Hypothalamus (tissue), 51 donors: ENCODE data around the gene SPTBN4.
"Not testable (repeated sequence)": the region's sequence is repeated elsewhere in the genome, so short reads cannot be mapped to it uniquely, and the experiment has no call there.

Experiments used
- DNase-seq, 51 donors: peaks; one replicate each; lab custom pipeline; 2025; lab: John Stamatoyannopoulos, UW

The SPTBN4 gene

DNA sequence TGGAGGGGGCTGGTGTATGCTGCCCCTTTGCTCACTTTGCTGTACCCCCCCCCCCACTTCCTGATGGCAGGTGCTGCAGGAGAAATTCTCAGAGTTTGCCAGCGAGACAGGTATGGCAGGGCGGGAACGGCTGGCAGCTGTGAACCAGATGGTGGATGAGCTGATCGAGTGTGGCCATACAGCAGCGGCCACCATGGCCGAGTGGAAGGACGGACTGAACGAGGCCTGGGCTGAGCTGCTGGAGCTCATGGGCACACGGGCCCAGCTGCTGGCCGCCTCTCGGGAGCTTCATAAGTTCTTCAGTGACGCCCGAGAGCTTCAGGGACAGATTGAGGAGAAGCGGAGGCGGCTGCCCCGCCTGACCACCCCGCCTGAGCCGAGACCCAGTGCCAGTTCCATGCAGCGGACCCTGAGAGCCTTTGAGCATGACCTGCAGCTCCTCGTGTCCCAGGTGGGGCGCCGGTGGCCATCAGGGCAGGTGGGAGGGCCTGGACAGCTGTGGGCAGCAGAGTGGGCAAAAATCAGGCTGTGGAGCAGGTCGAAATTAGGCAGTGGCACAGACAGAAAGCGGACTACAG lies 90.2 kb downstream of the SPTBN4 start:
- DNase-seq: no peak

DNA sequence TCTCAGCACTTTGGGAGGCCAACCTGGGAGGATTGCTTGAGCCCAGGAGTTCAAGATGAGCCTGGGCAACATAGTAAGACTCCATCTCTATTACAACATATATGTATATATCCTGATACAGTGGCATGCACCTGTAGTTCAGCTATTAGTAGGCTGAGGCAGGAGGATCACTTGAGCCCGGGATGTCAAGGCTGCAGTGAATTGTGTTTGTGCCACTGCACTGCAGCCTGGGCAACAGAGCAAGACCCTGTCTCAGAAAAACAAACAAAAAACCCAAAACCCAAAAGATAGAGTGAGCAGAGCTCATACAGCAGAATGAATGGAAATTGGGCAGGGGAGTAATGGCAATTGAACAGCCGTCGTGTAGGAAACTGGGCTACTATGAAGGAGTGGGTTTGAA lies 92.6 kb downstream of the SPTBN4 start:
- DNase-seq: no peak

DNA sequence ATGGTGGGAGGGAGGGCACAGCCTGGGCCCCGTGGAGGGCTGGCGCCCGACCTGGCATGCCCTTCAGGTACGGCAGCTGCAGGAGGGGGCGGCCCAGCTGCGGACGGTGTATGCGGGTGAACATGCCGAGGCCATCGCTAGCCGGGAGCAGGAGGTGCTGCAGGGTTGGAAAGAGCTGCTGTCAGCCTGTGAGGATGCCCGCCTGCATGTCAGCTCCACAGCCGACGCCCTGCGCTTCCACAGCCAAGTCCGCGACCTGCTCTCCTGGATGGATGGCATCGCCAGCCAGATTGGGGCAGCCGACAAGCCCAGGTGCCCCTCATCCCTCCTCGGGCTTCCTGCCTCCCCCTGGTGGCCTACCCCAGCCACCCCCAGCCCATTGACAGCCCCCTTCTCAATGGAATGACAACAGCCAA lies 93.3 kb downstream of the SPTBN4 start:
- DNase-seq: no peak

DNA sequence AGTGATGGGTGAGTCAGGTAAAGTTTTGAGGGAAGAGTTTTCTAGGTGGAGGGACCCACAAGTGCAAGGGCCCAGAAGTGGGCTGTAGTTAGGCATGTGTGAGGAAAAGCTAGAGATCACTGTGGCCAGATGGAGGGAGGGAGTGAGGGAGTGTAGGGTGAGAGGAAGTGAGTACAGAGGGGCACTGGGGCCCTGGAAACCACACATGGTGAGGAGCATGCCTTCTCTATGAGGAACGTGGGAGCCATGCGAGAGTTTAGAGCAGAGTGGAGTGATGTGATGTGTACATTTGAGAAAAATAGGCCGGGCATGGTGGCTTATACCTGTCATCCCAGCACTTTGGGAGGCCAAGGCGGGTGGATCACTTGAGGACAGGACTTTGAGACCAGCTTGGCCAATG lies 95.1 kb downstream of the SPTBN4 start:
- DNase-seq: no peak

DNA sequence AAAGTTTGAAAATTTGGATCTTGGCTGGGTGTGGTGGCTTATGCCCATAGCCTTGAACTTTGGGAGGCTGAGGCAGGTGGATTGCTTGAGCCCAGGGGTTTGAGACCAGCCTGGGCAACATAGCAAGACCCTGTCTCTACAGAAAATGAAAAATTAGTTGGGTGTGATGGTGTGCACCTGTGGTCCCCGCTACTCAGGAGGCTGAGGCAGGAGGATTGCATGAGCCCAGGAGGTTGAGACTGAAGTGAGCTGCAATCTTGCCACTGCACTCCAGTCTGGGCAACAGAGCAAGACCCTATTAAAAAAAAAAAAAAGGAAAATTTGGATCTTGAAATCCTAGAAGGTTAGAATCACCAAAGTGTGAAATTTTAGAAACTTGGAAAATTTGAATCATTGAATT lies 97.7 kb downstream of the SPTBN4 start:
- DNase-seq: not testable (repeated sequence)

DNA sequence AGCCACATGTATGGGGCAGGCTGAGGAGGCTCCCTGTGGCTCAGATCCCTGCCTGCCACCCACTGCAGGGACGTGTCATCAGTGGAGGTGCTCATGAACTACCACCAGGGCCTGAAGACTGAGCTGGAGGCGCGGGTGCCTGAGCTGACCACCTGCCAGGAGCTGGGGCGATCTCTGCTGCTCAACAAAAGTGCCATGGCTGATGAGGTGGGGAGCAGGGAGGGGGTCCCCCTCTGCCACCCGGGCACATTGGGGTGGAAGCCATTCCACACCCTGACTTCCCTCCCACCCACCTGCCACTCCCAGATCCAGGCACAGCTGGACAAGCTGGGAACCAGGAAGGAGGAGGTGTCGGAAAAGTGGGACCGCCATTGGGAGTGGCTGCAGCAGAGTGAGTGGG lies 98.6 kb downstream of the SPTBN4 start:
- no peak for DNase-seq

DNA sequence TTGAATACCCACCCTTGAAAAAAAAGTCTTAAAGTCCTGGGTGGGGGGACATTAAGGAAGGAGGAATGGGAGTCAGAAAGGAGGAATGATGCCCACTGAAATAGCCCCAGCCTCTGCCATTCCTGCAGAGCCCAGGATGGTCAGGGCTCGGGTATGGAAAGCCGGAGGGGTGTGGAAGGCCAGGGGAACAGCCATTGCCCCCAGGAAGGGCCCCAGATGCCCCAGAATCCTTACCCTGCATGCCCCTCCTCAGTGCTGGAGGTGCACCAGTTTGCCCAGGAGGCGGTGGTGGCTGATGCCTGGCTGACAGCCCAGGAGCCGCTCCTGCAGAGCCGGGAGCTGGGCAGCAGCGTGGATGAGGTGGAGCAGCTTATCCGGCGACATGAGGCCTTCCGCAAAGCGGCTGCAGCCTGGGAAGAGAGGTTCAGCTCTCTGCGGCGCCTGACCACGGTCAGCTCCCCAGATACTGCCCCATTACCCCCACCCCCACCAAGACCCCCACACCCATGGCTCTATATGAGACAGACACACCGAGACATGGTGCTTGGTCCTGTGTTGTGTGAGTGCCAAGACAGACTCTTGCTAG lies 99.2 kb downstream of the SPTBN4 start:
- no peak for DNase-seq

DNA sequence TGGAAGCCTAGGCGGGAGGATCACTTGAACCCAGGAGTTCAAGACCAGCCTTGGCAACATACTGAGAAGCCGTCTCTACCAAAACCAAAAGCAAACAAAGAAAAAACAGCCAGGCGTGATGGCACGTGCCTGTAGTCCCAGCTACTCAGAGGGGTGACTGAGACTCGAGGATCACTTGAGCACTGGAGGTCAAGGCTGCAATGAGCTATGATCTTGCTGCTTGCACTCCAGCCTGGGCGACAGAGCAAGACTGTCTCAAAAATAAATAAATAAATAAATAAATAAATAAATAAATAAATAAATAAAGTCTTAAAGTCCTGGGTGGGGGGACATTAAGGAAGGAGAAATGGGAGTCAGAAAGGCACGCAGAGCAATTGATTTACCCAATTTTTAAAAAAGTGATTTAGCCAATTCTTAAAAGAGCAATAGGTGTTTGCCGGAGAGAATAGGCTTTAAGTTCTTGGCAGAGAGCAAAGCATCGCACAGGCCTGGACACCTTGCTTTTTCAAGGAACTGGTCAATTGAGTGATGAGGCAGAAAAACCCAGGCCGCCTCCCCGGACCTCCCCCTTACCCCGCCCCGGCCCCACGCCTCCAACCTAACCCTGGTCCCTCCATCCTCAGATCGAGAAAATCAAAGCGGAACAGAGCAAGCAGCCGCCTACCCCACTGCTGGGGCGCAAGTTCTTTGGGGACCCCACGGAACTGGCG lies 100.4 kb downstream of the SPTBN4 start:
- no peak for DNase-seq

DNA sequence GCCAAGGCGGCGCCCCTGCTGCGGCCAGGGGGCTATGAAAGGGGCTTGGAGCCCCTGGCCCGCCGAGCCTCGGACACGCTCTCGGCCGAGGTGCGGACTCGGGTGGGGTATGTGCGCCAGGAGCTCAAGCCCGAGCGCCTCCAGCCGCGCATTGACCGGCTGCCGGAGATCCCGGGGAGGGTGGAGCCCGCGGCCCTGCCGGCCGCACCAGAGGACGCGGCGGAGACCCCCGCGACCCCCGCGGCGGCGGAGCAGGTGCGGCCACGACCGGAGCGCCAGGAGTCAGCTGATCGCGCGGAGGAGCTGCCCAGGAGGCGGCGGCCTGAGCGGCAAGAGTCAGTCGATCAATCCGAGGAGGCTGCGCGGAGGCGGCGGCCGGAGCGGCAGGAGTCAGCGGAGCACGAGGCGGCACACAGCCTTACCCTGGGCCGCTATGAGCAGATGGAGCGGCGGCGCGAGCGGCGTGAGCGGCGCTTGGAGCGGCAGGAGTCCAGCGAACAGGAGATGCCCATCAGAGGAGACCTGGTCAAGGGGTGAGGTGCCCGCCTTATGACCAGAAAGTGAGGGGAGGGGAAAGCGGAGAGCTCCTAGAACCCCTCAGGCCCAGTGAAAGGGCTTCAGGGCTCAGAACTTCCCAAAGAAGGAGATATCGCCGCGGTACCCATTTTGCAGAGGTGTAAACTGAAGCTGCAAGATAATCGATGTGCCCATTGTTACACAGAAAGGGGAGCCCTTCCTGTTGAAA lies 101.1 kb downstream of the SPTBN4 start:
- no peak for DNase-seq

DNA sequence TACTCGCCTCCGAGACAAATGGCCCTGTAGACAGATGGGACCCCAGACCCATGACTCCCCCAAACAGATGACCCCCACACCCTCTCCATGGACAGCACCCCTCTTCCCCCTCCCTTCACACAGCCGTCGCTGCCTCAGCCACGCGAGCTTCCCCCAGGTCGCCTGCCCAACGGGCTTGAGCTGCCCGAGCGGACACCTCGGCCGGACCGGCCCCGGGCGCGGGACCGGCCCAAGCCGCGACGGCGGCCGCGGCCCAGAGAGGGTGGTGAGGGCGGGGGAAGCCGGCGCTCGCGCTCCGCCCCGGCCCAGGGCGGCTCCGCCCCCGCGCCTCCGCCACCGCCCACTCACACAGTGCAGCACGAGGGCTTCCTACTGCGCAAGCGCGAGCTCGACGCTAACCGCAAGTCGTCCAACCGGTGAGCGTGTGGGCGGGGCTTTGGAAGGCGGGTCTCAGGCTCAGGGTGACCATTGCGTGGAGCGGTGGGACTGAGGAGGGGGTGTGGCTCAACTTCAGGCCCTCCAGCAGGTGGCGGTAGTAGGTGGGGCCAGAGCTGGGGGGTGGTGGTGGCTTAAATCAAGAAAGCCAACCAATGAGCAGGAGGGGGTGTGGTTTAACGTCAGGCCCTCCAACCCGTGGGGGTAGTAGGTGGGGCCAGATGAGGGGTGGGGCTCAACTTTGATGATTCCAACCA lies 103.7 kb downstream of the SPTBN4 start:
- DNase-seq: peak; percentile 50 to 98 (median 94)

DNA sequence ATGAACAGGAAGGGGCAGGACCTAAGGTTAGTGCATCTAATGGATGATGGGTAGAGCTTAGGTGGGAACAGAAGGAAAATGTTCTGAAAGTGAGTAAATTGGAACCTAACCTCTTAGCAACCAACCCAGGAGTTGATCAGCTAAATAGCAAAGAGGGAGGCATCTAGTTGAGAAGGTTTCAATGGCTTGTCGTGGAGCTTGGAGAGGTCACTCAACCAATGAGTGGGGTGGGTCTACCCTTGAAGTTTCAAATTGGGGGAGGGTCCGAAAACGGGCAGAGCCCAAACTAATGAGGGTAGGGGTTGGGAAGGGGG lies 104.2 kb downstream of the SPTBN4 start:
- DNase-seq: no peak

DNA sequence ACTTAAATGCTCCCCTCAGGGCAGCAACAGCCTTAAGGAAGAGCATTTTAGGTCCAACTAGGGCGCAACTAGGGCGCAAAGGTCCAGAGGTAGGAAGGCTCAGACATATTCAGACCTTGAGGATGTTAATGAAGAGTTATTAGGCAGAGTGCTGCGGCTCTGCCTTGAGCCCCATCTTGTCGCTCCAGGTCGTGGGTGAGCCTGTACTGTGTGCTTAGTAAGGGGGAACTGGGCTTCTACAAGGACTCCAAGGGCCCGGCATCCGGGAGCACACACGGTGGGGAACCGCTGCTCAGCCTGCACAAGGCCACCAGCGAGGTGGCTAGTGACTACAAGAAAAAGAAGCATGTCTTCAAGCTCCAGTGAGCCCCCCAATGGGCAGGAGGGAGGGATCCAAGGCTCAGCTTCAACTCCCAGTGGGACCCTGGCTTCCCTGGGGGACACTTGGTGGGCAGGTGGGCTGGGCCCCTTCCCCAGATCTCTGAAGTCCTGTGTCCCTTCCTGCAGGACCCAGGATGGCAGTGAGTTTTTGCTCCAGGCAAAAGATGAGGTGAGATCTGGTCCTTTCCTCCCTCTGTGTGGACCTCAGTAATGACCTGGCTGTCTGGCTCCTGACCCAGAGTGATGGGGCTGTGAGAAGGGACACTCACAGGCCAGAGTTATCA lies 105.2 kb downstream of the SPTBN4 start:
- DNase-seq: no peak

DNA sequence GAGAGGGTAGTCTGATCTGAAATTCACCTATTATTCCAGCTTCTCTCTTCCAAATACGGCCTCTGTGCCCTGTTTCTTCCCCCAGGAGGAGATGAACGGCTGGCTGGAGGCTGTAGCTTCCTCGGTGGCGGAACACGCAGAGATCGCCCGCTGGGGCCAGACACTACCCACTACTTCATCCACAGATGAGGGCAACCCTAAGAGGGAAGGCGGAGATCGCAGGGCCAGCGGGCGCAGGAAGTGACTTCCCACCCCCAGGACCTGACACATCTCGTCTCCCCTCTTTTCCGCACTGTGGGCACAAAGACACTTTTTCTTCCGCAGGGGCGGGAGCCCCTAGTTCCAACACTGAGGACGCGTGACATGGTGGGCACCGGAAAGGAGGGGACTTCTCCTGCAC lies 108.5 kb downstream of the SPTBN4 start:
- DNase-seq: no peak

DNA sequence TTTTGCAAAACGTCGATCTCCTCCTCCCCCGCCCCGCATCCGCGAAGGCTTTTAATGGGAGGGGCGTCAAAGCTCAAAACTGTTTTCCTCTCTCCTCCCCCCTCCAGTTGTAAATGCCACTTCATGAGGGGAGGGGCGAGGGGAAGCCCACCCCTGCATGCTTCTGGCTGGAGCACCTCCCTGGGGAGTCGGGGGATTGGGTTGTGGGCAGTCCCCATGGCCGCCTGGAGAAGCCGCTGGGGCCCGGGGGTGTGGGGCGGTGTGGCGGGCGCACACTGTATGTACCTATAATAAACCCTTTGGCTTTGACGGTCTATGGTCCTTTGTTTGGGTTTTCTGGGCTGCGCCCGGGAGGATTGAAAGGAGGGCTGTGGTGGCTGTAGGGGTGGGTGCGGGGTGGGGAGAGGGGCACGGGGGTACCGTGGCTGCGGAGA lies 109.4 kb downstream of the SPTBN4 start:
- no peak for DNase-seq

DNA sequence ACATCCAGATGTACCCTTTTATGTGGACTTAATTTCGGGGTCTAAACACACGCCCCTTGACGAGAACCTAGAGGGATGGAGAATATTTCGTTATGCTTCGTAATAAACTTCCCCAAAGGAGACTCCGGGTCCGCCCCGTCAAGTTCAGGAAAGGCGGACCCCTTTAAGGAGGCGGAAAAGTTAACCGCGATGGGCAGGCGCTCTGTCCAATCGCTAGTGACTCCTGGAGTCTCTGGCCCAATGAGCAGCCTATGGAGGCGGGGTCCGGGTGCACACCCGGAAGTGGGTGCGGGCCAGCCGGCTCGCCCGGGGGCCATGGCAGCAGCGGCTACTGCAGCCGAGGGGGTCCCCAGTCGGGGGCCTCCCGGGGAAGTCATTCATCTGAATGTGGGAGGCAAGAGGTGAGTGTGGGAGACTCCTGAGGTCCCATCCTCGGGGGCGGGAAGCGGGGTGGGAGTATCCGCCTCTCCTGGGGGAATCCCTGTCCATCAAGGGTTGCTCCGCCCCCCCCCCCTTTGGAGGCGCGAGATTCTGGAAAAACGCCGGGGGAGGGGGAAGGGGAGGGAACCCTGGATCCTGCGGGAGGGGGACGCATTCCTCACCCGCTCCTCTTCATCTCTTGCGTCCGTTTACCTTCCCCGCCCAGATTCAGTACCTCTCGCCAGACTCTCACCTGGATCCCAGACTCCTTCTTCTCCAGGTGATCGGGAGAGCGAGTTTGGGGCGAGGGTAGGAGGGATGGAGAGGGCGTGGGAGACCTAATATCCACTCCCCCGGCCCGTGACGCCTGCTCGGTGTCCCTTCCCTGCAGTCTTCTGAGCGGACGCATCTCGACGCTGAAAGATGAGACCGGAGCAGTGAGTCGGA lies 110.0 kb downstream of the SPTBN4 start, which contains the start of gene SHKBP1:
Gene SHKBP1, plus strand, starts transcription at position 289 of the 867 bp plus-strand sequence. Its CDS starts 27 bp downstream, at position 316.
- peak; percentile 54 to 95 (median 82) for DNase-seq

DNA sequence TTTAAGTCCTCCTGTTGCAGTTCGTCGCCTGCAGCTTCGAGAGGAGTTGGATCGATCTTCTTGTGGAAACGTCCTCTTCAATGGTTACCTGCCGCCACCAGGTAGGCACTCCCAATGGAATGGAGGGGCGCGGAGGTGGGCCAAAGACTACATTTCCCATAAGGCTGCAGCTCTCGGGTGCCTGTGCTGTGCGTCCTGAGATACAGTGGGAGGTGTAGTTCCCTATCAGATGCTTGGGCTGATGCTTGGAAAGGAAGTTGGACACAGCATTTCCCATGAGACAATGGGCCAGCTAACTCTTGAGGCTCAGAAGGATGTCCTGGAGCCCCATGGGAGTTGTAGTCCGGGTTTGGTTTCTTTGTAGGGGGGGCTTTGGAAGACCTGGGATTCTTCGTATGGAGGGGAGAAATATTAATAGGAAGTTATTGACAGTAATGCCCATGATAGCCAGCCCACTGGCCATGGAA lies 111.7 kb downstream of the SPTBN4 start:
- DNase-seq: peak in 9 of 51 donors; percentile 9 to 33 (median 26)

DNA sequence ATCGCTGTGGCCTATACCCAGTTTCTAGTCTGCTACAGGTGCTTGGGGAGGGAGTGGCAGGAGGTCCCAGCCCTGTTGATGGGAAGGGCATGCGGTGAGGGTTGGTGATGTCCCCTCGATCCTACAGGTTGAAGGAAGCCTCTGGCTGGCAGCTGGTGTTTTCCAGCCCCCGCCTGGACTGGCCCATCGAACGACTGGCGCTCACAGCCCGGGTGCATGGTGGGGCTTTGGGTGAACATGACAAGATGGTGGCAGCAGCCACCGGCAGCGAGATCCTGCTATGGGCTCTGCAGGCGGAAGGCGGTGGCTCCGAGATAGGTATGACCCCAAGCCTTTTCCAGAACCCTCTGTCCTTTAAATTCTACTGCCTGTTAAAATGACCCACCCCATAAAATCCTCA lies 113.8 kb downstream of the SPTBN4 start:
- no peak for DNase-seq

DNA sequence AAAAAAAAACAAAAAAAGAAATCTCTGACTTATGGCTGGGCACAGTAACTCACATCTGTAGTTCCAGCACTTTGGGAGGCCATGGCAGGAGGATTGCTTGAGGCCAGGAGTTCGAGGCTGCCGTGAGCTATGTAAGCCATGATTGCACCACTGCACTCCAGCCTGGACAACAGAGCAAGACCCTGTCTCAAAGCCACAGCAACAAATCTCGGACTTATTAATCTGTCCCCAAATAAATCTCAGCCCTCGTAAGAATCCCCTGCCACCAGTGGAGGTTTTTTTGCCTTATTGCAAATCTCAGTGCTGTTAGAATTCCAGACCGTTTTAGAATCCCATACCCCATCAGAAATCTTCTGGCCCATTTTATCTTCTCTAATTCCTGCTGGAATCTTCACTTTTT lies 114.7 kb downstream of the SPTBN4 start:
- no peak for DNase-seq

DNA sequence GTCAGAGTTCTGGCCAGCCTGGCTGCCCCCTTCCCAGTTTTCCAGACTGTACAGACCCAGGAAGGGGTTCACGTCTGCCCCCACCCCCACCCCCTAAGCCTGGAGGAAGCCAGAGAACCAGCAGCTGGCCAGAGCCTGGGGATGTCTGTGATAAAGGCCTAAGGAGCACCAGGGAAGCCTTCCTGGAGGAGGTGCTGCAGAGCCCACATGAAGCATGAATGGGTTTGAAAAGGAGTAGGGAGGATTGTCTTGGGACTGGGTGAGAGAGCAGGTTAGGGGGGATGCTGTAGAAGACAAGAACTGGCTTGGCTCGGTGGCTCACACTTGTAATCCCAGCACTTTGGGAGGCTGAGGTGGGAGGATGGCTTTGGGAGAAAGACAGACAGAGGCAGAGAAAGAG lies 115.7 kb downstream of the SPTBN4 start:
- no peak for DNase-seq
